H1 (cell line): ENCODE measurements around the gene IBSP. TPM values are rescaled to one million over a fixed set of nuclear protein-coding genes. Genes with fewer than 3 reads are reported as not detected.

ENCODE experiments used
- RFX5 ChIP-seq: IDR thresholded peaks from 2 replicates; pipeline ENCODE4 v1.6.1; 2011; ENCODE audit warnings: low read depth, low read length, improper control_type of control experiment, borderline replicate concordance
- polyA plus RNA-seq, 7 experiments: library from polyadenylated mRNA; depleted of rRNA in 3 of 7; stranded (reverse) in 5 of 7; unstranded in 2 of 7; fragments of >200 nt in 5 of 7; fragments of 200-250 nt in 2 of 7; gene quantifications; 1 replicate in 5 of 7; 2 replicates in 1 of 7; 4 replicates in 1 of 7; pipeline versions ENCODE4 v1.2.1 to v1.2.3, GENCODE V29; 2011 to 2013; ENCODE audit warnings: missing spikeins in 2 of 7, mixed read lengths in 2 of 7
- total RNA-seq: library from RNA; stranded (reverse); fragmentation: NEBNext Ultra II Directional; extraction: Animal tissue kit (Norgen Biotek cat#: 25700); gene quantifications from 2 replicates; pipeline ENCODE4 v1.2.1, GENCODE V29; 2021

Gene IBSP
- total and polyA plus RNA-seq, 2 of the 8 experiments (the other 6 are each of a cell fraction or from before 2014, with no cell fraction given), result not detected

DNA sequence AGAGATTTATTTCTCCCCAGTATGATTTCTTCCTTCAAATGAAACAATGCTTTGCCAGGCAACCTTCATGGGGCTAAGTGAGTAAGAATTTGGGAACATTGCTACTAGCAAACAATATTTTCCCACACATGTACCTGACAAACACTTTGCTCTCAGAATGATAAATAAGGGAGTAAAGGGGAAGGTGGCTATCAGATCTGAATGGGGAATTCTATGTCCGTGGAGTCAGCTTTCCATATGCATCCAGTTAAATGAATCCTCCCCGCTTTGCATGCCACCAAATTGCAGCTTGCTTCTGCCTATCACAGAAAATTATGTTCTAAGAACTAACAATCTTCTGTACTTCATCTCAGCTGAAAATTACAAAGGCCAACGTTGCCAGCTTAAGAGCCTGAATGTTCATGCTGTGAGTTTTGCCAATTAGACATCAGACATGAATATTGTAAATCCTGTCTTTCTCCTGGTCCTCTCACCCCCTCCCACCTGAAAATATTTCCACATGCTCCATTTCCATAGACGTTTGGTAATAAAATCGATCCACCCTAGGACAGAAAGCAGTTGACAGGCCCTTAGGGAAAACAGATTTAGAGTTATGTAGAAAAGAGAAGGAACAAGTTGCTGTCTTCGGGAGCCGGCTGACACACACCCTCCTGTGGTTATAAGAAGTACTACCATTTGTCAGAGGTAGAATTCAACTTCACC lies 39.7 kb downstream of the IBSP start (continued):
- no peak for TF ChIP-seq RFX5
